ENCODE data around the gene CADPS.

Gene CADPS

DNA sequence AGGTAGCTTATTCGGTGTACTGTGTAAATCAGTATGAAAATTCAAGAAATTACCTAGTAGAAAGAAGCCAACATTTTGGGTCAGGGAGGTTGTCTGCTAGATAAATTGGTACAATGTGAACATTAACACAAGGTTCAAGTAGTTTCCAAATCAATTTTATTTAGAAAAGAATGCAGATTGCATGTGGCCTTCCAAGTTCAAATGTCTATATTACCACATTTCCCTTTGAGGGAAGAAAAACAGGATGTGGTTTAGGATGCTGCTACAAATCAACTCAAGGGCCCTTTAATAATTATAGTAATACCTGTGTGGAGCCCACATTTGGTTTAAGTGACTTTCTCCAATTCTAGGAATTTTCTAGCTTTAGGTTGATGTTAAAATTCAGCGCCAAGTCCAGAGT is 57.5 kb downstream of the CADPS start:
- H3K36me3 ChIP-seq (ENCODE audit: control insufficient read depth in 2 of 2, insufficient read depth in 2 of 2, low read length in 2 of 2), result no peaks in the 10 kb centered on the region
- H3K4me3 ChIP-seq (ENCODE audit: low read length in 2 of 2), result no peak overlapping the region
- H3K27ac ChIP-seq (ENCODE audit: low read depth in 2 of 2, low read length in 2 of 2), result no peak overlapping the region
- no peaks in the 10 kb centered on the region for H3K4me1 ChIP-seq (ENCODE audit: control insufficient read depth in 2 of 2, insufficient read depth in 2 of 2, low read length in 2 of 2)
- no peaks in the 10 kb centered on the region for H3K9me3 ChIP-seq (ENCODE audit: control insufficient read depth in 2 of 2, low read length in 2 of 2)
- H3K9ac ChIP-seq (ENCODE audit: low read depth in 1 of 2, low read length in 2 of 2), result no peak overlapping the region
- no peaks in the 10 kb centered on the region for H3K27me3 ChIP-seq (ENCODE audit: control insufficient read depth in 2 of 2, insufficient read depth in 2 of 2, low read length in 2 of 2)

DNA sequence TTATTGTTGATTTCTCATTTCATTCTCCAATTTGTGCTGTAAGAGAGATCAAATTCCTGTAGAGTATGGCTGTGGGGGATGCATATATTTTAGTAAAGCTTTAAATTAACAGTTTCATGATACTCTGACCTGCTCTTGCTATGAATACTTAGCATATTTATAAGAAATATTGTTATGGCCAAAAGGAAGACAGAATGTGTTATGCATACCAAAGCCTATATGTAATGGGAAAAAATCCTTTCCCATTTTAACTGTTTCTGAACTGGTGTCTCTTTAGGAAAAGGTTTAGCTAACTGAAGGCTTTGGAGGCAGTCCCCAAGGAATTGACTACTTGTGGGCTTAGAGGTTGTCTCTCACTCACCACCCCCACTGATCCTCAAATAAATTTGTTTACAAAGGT is 59.2 kb downstream of the CADPS start:
- Histone ChIP-seq H3K27me3 (ENCODE audit: control insufficient read depth in 2 of 2, insufficient read depth in 2 of 2, low read length in 2 of 2) (no peaks in the 10 kb centered on the region), H3K4me3 (ENCODE audit: low read length in 2 of 2) (no peak overlapping the region), H3K36me3 (ENCODE audit: control insufficient read depth in 2 of 2, insufficient read depth in 2 of 2, low read length in 2 of 2) (no peaks in the 10 kb centered on the region), H3K9ac (ENCODE audit: low read depth in 1 of 2, low read length in 2 of 2) (no peak overlapping the region), H3K4me1 (ENCODE audit: control insufficient read depth in 2 of 2, insufficient read depth in 2 of 2, low read length in 2 of 2) (no peaks in the 10 kb centered on the region), H3K9me3 (ENCODE audit: control insufficient read depth in 2 of 2, low read length in 2 of 2) (no peaks in the 10 kb centered on the region), H3K27ac (ENCODE audit: low read depth in 2 of 2, low read length in 2 of 2) (no peak overlapping the region)

DNA sequence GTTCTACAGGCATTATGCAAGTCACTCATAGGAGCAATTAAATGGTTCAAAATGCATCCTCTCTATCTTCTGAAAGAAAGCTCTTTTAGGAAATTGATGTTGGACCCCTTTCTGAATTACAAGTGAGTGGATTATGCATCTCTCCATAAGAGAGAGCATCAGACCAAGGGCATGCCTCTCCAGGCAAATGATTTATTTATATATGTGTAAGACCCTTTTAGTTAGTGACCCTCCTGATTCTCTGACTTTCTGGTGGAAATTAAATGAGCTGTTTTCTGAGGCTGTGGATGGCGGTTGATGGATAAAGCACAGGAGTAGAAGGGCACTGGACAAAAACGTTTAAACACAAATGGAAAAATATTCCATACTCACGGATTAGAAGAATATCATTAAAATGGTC is 62.6 kb downstream of the CADPS start:
- no peaks in the 10 kb centered on the region for H3K27me3 ChIP-seq (ENCODE audit: control insufficient read depth in 2 of 2, insufficient read depth in 2 of 2, low read length in 2 of 2)
- no peak overlapping the region for H3K9ac ChIP-seq (ENCODE audit: low read depth in 1 of 2, low read length in 2 of 2)
- no peak overlapping the region for H3K27ac ChIP-seq (ENCODE audit: low read depth in 2 of 2, low read length in 2 of 2)
- no peaks in the 10 kb centered on the region for H3K36me3 ChIP-seq (ENCODE audit: control insufficient read depth in 2 of 2, insufficient read depth in 2 of 2, low read length in 2 of 2)
- no peaks in the 10 kb centered on the region for H3K4me1 ChIP-seq (ENCODE audit: control insufficient read depth in 2 of 2, insufficient read depth in 2 of 2, low read length in 2 of 2)
- no peak overlapping the region for H3K4me3 ChIP-seq (ENCODE audit: low read length in 2 of 2)
- no peaks in the 10 kb centered on the region for H3K9me3 ChIP-seq (ENCODE audit: control insufficient read depth in 2 of 2, low read length in 2 of 2)

DNA sequence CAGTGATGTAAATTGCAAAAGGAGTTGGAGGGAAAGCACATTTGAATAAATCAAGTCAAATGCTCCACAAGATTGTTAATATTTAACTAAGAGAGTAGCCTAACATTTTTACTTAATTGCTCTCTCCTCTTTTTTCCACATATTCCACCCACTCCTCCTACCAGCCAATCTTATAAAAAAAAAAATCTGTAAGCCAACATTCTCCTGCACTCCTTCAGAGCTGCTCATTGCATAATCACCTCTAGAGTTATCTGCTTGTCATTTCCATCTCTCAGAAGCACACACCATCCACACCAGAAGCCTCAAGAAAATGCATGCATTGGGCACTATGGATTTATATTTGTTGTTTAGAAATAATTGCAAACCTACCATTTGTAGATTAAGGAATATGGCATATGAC is 64.1 kb downstream of the CADPS start:
- Histone ChIP-seq H3K4me3 (ENCODE audit: low read length in 2 of 2) (no peak overlapping the region), H3K27me3 (ENCODE audit: control insufficient read depth in 2 of 2, insufficient read depth in 2 of 2, low read length in 2 of 2) (no peaks in the 10 kb centered on the region), H3K36me3 (ENCODE audit: control insufficient read depth in 2 of 2, insufficient read depth in 2 of 2, low read length in 2 of 2) (no peaks in the 10 kb centered on the region), H3K9me3 (ENCODE audit: control insufficient read depth in 2 of 2, low read length in 2 of 2) (no peaks in the 10 kb centered on the region), H3K9ac (ENCODE audit: low read depth in 1 of 2, low read length in 2 of 2) (no peak overlapping the region), H3K4me1 (ENCODE audit: control insufficient read depth in 2 of 2, insufficient read depth in 2 of 2, low read length in 2 of 2) (no peaks in the 10 kb centered on the region), H3K27ac (ENCODE audit: low read depth in 2 of 2, low read length in 2 of 2) (no peak overlapping the region)

DNA sequence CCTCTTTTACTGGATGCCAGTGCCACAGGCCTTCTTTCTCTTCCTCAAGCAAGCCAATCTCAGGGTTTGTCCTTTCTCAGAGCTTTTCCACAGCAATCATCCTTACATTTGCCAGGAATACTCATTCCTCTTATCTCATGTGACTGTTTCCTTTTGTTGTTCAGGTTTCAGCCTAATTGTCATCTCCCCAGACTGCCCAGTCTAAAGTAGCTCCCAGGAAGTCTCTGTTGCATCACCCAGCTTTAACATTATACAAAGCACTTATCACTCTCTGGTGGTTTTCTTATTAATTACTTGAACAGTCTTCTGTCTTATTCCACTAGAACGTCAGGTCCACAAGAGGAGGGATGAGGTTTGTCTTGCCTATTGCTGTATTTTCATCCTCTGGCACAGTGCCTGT is 65.8 kb downstream of the CADPS start:
- no peak overlapping the region for H3K4me3 ChIP-seq (ENCODE audit: low read length in 2 of 2)
- no peaks in the 10 kb centered on the region for H3K4me1 ChIP-seq (ENCODE audit: control insufficient read depth in 2 of 2, insufficient read depth in 2 of 2, low read length in 2 of 2)
- H3K9ac ChIP-seq (ENCODE audit: low read depth in 1 of 2, low read length in 2 of 2), result no peak overlapping the region
- H3K27me3 ChIP-seq (ENCODE audit: control insufficient read depth in 2 of 2, insufficient read depth in 2 of 2, low read length in 2 of 2), result no peaks in the 10 kb centered on the region
- H3K9me3 ChIP-seq (ENCODE audit: control insufficient read depth in 2 of 2, low read length in 2 of 2), result no peaks in the 10 kb centered on the region
- no peaks in the 10 kb centered on the region for H3K36me3 ChIP-seq (ENCODE audit: control insufficient read depth in 2 of 2, insufficient read depth in 2 of 2, low read length in 2 of 2)
- no peak overlapping the region for H3K27ac ChIP-seq (ENCODE audit: low read depth in 2 of 2, low read length in 2 of 2)

DNA sequence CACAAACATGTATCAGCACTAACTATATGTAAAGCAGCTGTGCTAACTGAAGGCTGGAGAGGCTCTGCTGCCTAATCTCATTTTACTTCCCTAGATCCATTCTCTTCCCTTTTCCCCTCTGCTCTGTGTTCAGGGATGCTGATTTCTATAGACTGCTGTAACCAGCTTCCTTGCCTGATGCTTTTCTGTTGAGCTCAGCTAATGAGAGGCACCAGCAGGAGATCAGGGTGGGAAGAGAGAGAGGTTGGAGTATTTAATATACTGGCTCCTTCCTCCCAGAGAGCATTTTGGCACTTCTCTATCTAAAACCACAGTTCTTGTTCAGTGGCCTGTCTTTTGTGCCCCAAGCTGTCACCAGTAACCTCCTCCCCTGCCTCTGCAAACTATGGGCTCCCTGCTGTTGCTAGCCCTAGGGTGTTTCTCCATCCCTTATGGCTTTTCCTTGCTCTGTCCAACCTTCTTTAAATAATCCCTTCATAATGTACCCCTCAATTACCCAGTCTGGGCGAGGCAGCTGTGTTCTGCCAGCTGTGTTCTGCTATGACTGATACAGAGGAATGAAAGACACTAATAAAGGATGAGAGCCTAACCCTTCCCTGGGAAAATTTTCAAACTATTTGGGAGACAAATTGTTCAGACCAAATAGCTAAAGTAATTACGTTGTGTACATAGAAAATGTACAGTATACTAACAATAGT is 69.5 kb downstream of the CADPS start:
- Histone ChIP-seq H3K9ac (ENCODE audit: low read depth in 1 of 2, low read length in 2 of 2) (no peak overlapping the region), H3K4me1 (ENCODE audit: control insufficient read depth in 2 of 2, insufficient read depth in 2 of 2, low read length in 2 of 2) (no peaks in the 10 kb centered on the region), H3K9me3 (ENCODE audit: control insufficient read depth in 2 of 2, low read length in 2 of 2) (no peaks in the 10 kb centered on the region), H3K27me3 (ENCODE audit: control insufficient read depth in 2 of 2, insufficient read depth in 2 of 2, low read length in 2 of 2) (no peaks in the 10 kb centered on the region), H3K36me3 (ENCODE audit: control insufficient read depth in 2 of 2, insufficient read depth in 2 of 2, low read length in 2 of 2) (no peaks in the 10 kb centered on the region), H3K27ac (ENCODE audit: low read depth in 2 of 2, low read length in 2 of 2) (no peak overlapping the region), H3K4me3 (ENCODE audit: low read length in 2 of 2) (no peak overlapping the region)

DNA sequence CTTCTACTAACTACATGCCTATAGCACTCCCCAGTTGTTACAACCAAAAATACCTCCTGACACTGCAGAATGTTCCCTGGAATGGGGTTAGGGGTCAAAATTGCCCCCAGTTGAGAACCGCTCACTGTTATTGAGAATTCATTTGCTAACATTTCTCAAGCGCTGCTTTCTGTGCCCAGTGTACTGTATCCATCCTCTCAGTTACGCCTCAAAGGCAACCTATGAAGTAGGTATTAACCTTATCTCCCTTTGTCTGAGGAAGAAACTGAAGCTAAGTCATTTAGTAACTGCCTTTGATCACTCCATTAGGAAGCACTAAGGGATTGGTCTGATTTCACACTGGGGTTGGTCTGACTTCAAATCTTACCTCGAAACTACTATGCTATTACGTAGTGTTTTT is 70.1 kb downstream of the CADPS start:
- H3K27me3 ChIP-seq (ENCODE audit: control insufficient read depth in 2 of 2, insufficient read depth in 2 of 2, low read length in 2 of 2), result no peaks in the 10 kb centered on the region
- H3K4me1 ChIP-seq (ENCODE audit: control insufficient read depth in 2 of 2, insufficient read depth in 2 of 2, low read length in 2 of 2), result no peaks in the 10 kb centered on the region
- no peak overlapping the region for H3K9ac ChIP-seq (ENCODE audit: low read depth in 1 of 2, low read length in 2 of 2)
- no peak overlapping the region for H3K4me3 ChIP-seq (ENCODE audit: low read length in 2 of 2)
- no peak overlapping the region for H3K27ac ChIP-seq (ENCODE audit: low read depth in 2 of 2, low read length in 2 of 2)
- H3K9me3 ChIP-seq (ENCODE audit: control insufficient read depth in 2 of 2, low read length in 2 of 2), result no peaks in the 10 kb centered on the region
- no peaks in the 10 kb centered on the region for H3K36me3 ChIP-seq (ENCODE audit: control insufficient read depth in 2 of 2, insufficient read depth in 2 of 2, low read length in 2 of 2)

DNA sequence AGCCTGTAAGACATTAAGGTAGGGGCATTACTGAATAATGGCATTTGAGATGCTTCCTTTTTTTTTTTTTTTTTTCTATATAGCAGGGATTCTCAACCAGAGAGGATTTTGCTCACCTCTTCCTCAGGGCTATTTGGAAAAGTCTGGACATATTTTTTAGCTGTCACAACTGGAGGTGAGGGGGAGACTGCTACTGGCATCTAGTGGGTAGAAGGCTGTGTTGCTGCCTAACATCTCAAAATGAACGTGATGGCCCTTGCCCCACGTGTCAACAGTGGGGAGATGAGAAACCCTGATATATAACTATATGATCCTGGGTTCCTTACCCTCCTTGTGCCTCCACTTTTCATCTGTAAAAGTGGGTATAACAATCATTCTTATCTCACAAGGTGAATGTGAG is 71.9 kb downstream of the CADPS start:
- H3K27ac ChIP-seq (ENCODE audit: low read depth in 2 of 2, low read length in 2 of 2), result no peak overlapping the region
- no peak overlapping the region for H3K9ac ChIP-seq (ENCODE audit: low read depth in 1 of 2, low read length in 2 of 2)
- H3K4me1 ChIP-seq (ENCODE audit: control insufficient read depth in 2 of 2, insufficient read depth in 2 of 2, low read length in 2 of 2), result no peaks in the 10 kb centered on the region
- H3K27me3 ChIP-seq (ENCODE audit: control insufficient read depth in 2 of 2, insufficient read depth in 2 of 2, low read length in 2 of 2), result no peaks in the 10 kb centered on the region
- no peaks in the 10 kb centered on the region for H3K9me3 ChIP-seq (ENCODE audit: control insufficient read depth in 2 of 2, low read length in 2 of 2)
- no peak overlapping the region for H3K4me3 ChIP-seq (ENCODE audit: low read length in 2 of 2)
- H3K36me3 ChIP-seq (ENCODE audit: control insufficient read depth in 2 of 2, insufficient read depth in 2 of 2, low read length in 2 of 2), result no peaks in the 10 kb centered on the region

DNA sequence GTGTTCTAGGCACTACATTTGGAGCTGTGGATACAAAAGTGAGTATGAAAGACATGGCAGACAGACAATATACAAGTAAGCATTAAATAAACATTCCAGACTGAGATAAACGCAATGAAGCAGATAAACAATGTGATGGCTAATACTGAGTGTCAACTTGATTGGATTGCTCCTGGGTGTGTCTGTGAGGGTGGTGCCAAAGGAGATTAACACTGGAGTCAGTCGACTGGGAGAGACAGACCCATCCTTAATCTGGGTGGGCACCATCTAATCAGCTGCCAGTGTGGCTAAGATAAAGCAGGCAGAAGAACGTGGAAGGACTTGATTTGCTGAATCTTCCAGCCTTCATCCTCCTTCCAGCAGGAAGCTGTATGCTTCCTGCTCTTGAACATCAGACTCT is 77.2 kb downstream of the CADPS start:
- H3K27me3 ChIP-seq (ENCODE audit: control insufficient read depth in 2 of 2, insufficient read depth in 2 of 2, low read length in 2 of 2), result no peaks in the 10 kb centered on the region
- no peaks in the 10 kb centered on the region for H3K9me3 ChIP-seq (ENCODE audit: control insufficient read depth in 2 of 2, low read length in 2 of 2)
- no peaks in the 10 kb centered on the region for H3K36me3 ChIP-seq (ENCODE audit: control insufficient read depth in 2 of 2, insufficient read depth in 2 of 2, low read length in 2 of 2)
- no peak overlapping the region for H3K4me3 ChIP-seq (ENCODE audit: low read length in 2 of 2)
- H3K4me1 ChIP-seq (ENCODE audit: control insufficient read depth in 2 of 2, insufficient read depth in 2 of 2, low read length in 2 of 2), result no peaks in the 10 kb centered on the region
- H3K9ac ChIP-seq (ENCODE audit: low read depth in 1 of 2, low read length in 2 of 2), result no peak overlapping the region
- no peak overlapping the region for H3K27ac ChIP-seq (ENCODE audit: low read depth in 2 of 2, low read length in 2 of 2)

DNA sequence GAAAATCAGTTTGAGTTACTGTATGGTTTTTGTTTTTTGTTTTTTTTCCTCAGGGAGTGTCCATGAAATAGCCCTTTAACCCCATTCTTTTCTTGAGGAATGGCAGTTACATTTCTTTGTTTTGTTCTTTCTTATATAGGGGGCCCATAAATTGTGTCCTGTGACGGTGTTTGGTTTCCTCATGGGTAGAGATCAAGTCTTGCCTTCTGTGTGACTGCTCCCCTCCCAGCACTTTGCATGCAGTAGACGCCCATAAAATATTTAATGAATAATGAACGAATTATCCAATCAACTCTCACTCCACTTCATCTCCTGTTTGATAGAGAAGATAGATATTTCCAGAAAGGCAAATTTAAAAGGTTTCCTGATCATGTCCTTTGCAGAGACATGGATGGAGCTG is 78.1 kb downstream of the CADPS start:
- Histone ChIP-seq H3K4me1 (ENCODE audit: control insufficient read depth in 2 of 2, insufficient read depth in 2 of 2, low read length in 2 of 2) (no peaks in the 10 kb centered on the region), H3K9ac (ENCODE audit: low read depth in 1 of 2, low read length in 2 of 2) (no peak overlapping the region), H3K36me3 (ENCODE audit: control insufficient read depth in 2 of 2, insufficient read depth in 2 of 2, low read length in 2 of 2) (no peaks in the 10 kb centered on the region), H3K9me3 (ENCODE audit: control insufficient read depth in 2 of 2, low read length in 2 of 2) (no peaks in the 10 kb centered on the region), H3K27ac (ENCODE audit: low read depth in 2 of 2, low read length in 2 of 2) (no peak overlapping the region), H3K27me3 (ENCODE audit: control insufficient read depth in 2 of 2, insufficient read depth in 2 of 2, low read length in 2 of 2) (no peaks in the 10 kb centered on the region), H3K4me3 (ENCODE audit: low read length in 2 of 2) (no peak overlapping the region)
